ENCODE measurements around the gene PRDX1. TPM values are rescaled to one million over a fixed set of nuclear protein-coding genes. Genes with fewer than 3 reads are reported as not detected.

PRDX1 gene
- total and polyA plus RNA-seq, 2 of the 13 experiments (the other 11 are each of a cell fraction or from before 2014, with no cell fraction given), result 761 to 1,898 TPM

- no peak for TF ChIP-seq ZNF460 (CRISPR knock-in tag; IDR thresholded peaks at IDR 0.05; ENCODE audit: borderline replicate concordance)
- TF ChIP-seq THRA (CRISPR knock-in tag; IDR thresholded peaks at IDR 0.05; ENCODE audit: borderline replicate concordance), result peak; percentile 48; the same call in 1 of the 2 replicates
- no peak for TF ChIP-seq PRMT3 (CRISPR knock-in tag; IDR thresholded peaks at IDR 0.05; ENCODE audit: borderline replicate concordance, low read depth)
- TF ChIP-seq NKX3-1 (CRISPR knock-in tag; IDR thresholded peaks at IDR 0.05), result no peak
- 0 out of 2 replicates have a peak, but pooled peaks have one; percentile 83 for TF ChIP-seq PCBP1 (IDR thresholded peaks at IDR 0.05; ENCODE audit: borderline replicate concordance, low read depth, low read length)
- no peak for TF ChIP-seq SP140L (CRISPR knock-in tag; IDR thresholded peaks at IDR 0.05; ENCODE audit: borderline replicate concordance)
- TF ChIP-seq, protein P1, sequence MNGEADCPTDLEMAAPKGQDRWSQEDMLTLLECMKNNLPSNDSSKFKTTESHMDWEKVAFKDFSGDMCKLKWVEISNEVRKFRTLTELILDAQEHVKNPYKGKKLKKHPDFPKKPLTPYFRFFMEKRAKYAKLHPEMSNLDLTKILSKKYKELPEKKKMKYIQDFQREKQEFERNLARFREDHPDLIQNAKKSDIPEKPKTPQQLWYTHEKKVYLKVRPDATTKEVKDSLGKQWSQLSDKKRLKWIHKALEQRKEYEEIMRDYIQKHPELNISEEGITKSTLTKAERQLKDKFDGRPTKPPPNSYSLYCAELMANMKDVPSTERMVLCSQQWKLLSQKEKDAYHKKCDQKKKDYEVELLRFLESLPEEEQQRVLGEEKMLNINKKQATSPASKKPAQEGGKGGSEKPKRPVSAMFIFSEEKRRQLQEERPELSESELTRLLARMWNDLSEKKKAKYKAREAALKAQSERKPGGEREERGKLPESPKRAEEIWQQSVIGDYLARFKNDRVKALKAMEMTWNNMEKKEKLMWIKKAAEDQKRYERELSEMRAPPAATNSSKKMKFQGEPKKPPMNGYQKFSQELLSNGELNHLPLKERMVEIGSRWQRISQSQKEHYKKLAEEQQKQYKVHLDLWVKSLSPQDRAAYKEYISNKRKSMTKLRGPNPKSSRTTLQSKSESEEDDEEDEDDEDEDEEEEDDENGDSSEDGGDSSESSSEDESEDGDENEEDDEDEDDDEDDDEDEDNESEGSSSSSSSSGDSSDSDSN (CRISPR knock-in tag; IDR thresholded peaks at IDR 0.05), result peak; percentile 92
- peak; percentile 60 to 88; a peak in 3 of 4 replicates for TF ChIP-seq HMGXB4 (CRISPR knock-in tag; IDR thresholded peaks at IDR 0.05; ENCODE audit: borderline replicate concordance in 1 of 2, low read depth in 1 of 2)
- no peak for TF ChIP-seq KDM6A (CRISPR knock-in tag; IDR thresholded peaks at IDR 0.05; ENCODE audit: low read depth)
- TF ChIP-seq U2AF2 (IDR thresholded peaks at IDR 0.05; ENCODE audit: low read depth, low read length), result no peak
- no peak for TF ChIP-seq ELK4 (CRISPR knock-in tag; IDR thresholded peaks at IDR 0.05; ENCODE audit: borderline replicate concordance)
- TF ChIP-seq DMAP1 (CRISPR knock-in tag; IDR thresholded peaks at IDR 0.05), result peak; percentile 62; the same call in 1 of the 2 replicates
- TF ChIP-seq RXRA (CRISPR knock-in tag; IDR thresholded peaks at IDR 0.05), result peak; percentile 76; the same call in 1 of the 2 replicates
- TF ChIP-seq CSRNP2 (CRISPR knock-in tag; conservative IDR thresholded peaks at IDR 0.05; ENCODE audit: low read depth), result no peak
- TF ChIP-seq RXRB (CRISPR knock-in tag; IDR thresholded peaks at IDR 0.05; ENCODE audit: borderline replicate concordance), result no peak; the same call in 1 of the 2 replicates
- TF ChIP-seq HCFC1 (IDR thresholded peaks at IDR 0.05; ENCODE audit: low read depth, low read length), result no peak
- TF ChIP-seq, protein P2, sequence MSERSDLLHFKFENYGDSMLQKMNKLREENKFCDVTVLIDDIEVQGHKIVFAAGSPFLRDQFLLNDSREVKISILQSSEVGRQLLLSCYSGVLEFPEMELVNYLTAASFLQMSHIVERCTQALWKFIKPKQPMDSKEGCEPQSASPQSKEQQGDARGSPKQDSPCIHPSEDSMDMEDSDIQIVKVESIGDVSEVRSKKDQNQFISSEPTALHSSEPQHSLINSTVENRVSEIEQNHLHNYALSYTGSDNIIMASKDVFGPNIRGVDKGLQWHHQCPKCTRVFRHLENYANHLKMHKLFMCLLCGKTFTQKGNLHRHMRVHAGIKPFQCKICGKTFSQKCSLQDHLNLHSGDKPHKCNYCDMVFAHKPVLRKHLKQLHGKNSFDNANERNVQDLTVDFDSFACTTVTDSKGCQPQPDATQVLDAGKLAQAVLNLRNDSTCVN (CRISPR knock-in tag; IDR thresholded peaks at IDR 0.05; ENCODE audit: borderline replicate concordance), result peak; percentile 66; the same call in 1 of the 2 replicates
- TF ChIP-seq CAMTA2 (CRISPR knock-in tag; IDR thresholded peaks at IDR 0.05; ENCODE audit: borderline replicate concordance), result no peak
Measured at GRCh38 chr1:45490626-45491486, 30.8 kb downstream of the PRDX1 start, which contains the start of gene TESK2 (continued).

Measured in HepG2 (cell line).